Gastroesophageal sphincter (tissue), 4 donors: ENCODE data around the gene FGGY. TPM values are rescaled to one million over a fixed set of nuclear protein-coding genes. Genes with fewer than 3 reads are reported as not detected.

ENCODE experiments used
- ATAC-seq: fragments of 150-250 bp; one replicate; pipeline ENCODE4 v1.9.1; 2016; ENCODE audit warnings: mild to moderate bottlenecking, moderate library complexity
- H3K27ac ChIP-seq, 4 donors: fragments of 200-600 bp; sonication (generic) in 3 of 4; 1 replicate in 3 of 4; 2 replicates in 1 of 4; pipeline ENCODE4 v1.5.1; 2016 to 2019
- H3K27me3 ChIP-seq: fragments of 200-600 bp; sonication (generic); one replicate; pipeline ENCODE4 v1.5.1; 2019
- H3K36me3 ChIP-seq, 2 donors: fragments of 200-600 bp; sonication (generic); one replicate each; pipeline ENCODE4 v1.5.1; 2019; ENCODE audit warnings: control low read depth in 1 of 2
- H3K4me1 ChIP-seq, 3 donors: fragments of 200-600 bp; sonication (generic); 1 replicate in 2 of 3; 2 replicates in 1 of 3; pipeline ENCODE4 v1.5.1; 2016 to 2019; ENCODE audit warnings: control low read depth in 2 of 3
- H3K4me3 ChIP-seq, 2 donors: fragments of 200-600 bp; sonication (generic); one replicate each; pipeline ENCODE4 v1.5.1; 2019; ENCODE audit warnings: mild to moderate bottlenecking in 1 of 2, moderate library complexity in 1 of 2
- H3K9me3 ChIP-seq, 3 donors: fragments of 200-600 bp; sonication (generic); one replicate each; pipeline ENCODE4 v1.5.1; 2017 to 2019; ENCODE audit warnings: control low read depth in 2 of 3
- EP300 ChIP-seq: sonication (generic); formaldehyde crosslinking; IDR thresholded peaks from one replicate; pipeline ENCODE4 v1.6.1; 2017; ENCODE audit warnings: antibody characterized with exemption, mild to moderate bottlenecking
- POLR2A ChIP-seq, 2 donors: fragments of 450-650 bp; IDR thresholded peaks; one replicate each; pipeline ENCODE4 v1.6.1; 2017; ENCODE audit warnings: antibody characterized with exemption in 2 of 2, mild to moderate bottlenecking in 2 of 2, moderate library complexity in 1 of 2
- POLR2AphosphoS5 ChIP-seq: sonication (generic); formaldehyde crosslinking; IDR thresholded peaks from one replicate; pipeline ENCODE4 v1.6.1; 2017; ENCODE audit warnings: antibody characterized with exemption
- WGBS, 2 donors: methylation state at CpG; one replicate each; pipeline ENCODE4 v1.1.5; 2018; ENCODE audit warnings: low coverage in 1 of 2; 5-methylcytosine and 5-hydroxymethylcytosine counted together
- total RNA-seq, 4 donors: library from RNA; depleted of rRNA; stranded (reverse); fragments of >200 nt; gene quantifications; one replicate each; pipeline ENCODE4 v1.1.0, GENCODE V29; 2016
- TF ChIP-seq, protein P1 (sequence below), 4 experiments: fragments of 200-600 bp in 2 of 4; fragments of 450-650 bp in 2 of 4; sonication (generic) in 1 of 4; IDR thresholded peaks; one replicate each; pipeline ENCODE4 v1.5.1; 2017 to 2019; ENCODE audit warnings: antibody characterized with exemption in 4 of 4, mild to moderate bottlenecking in 2 of 4, moderate library complexity in 2 of 4

Gene FGGY
- total RNA-seq, 4 donors from 2014 or later, result 19.0 to 29.6 (median 25.2) TPM

DNA sequence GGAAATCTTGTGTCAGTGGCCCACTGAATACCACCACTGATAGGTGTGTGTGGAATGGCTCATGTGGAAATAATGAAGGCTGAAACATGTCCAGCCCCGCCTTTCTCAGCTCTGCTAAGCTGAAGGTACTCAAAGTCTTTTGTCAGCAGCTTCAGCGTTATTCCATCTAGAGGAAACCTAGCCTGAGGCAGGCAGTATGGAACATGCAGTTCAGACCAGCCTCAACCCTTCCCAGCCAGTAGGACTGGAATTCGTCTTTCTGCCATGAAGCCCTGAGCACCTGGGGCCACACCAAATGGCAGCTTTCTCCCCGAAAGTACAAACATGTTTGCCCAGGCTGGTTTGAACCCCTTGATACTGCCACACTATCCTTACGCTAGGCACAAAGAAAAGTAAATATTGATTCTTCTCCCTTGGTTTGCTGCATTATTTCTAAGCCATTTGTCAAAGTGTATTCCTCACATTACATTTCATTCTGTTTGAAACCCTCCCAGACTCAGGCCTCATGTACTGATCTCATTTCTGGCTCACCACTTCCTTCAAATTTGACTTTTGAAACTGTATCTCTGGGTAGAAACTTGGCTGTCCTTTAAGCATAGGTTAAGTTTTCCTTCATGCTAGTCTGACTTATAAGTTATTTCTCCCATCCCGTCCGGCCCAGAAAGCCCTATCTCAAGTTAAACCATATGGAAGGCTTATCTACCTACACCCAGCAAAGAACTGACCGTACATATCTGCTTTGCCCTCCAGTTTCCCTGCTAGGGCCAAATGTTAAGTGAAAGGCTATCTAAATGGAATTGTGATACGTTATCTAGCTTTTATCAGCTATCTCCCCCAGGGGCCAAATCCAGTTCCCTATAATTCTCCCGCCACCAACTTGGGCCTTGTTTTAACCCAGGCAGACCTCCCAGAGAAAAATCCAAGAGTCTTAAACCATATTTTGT is 472.2 kb downstream of the FGGY start:
- no peak for ATAC-seq
- no peak overlapping the region for H3K4me3 ChIP-seq
- TF ChIP-seq, protein P1, sequence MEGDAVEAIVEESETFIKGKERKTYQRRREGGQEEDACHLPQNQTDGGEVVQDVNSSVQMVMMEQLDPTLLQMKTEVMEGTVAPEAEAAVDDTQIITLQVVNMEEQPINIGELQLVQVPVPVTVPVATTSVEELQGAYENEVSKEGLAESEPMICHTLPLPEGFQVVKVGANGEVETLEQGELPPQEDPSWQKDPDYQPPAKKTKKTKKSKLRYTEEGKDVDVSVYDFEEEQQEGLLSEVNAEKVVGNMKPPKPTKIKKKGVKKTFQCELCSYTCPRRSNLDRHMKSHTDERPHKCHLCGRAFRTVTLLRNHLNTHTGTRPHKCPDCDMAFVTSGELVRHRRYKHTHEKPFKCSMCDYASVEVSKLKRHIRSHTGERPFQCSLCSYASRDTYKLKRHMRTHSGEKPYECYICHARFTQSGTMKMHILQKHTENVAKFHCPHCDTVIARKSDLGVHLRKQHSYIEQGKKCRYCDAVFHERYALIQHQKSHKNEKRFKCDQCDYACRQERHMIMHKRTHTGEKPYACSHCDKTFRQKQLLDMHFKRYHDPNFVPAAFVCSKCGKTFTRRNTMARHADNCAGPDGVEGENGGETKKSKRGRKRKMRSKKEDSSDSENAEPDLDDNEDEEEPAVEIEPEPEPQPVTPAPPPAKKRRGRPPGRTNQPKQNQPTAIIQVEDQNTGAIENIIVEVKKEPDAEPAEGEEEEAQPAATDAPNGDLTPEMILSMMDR (IDR thresholded peaks at IDR 0.05), result no peak
- TF ChIP-seq EP300 (no peak), POLR2A (IDR thresholded peaks at IDR 0.05) (no peak)
- H3K9me3 ChIP-seq, result no peaks in the 10 kb centered on the region
- 83 to 94% methylated on average over 5 to 9 of the region's 10 CpGs for WGBS, 2 donors
- H3K4me1 ChIP-seq, result no peaks in the 10 kb centered on the region
- H3K27ac ChIP-seq, result no peak overlapping the region
- no peaks in the 10 kb centered on the region for H3K36me3 ChIP-seq
- H3K27me3 ChIP-seq, result no peaks in the 10 kb centered on the region

DNA sequence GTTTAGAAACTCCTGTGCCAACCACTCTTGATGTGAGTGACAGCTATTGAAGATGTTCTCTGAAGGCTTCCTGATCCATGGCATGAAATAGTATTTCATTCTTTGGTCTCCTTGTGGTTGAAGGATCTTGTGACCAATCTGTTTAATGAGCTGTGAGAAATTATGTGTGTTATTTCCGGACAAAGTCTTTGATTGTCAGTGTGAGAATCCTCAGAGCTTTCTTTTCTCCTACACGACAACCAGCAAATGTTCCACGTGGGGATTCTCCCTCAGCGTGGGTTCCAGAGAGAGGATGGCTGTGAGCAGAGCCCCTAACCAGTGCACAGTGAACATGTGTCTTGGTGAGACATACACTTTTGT is 472.8 kb downstream of the FGGY start:
- no peak for TF ChIP-seq EP300
- TF ChIP-seq POLR2AphosphoS5, result no peak
- TF ChIP-seq, protein P1 (IDR thresholded peaks at IDR 0.05), result no peak
- no peak for TF ChIP-seq POLR2A (IDR thresholded peaks at IDR 0.05)
- no peaks in the 10 kb centered on the region for H3K27me3 ChIP-seq
- ATAC-seq, result no peak
- no peak overlapping the region for H3K4me3 ChIP-seq
- no peaks in the 10 kb centered on the region for H3K4me1 ChIP-seq
- WGBS, 2 donors, result 92 to 94% methylated on average over 2 to 4 of the region's 4 CpGs
- no peaks in the 10 kb centered on the region for H3K36me3 ChIP-seq
- H3K9me3 ChIP-seq, result no peaks in the 10 kb centered on the region
- H3K27ac ChIP-seq, result no peak overlapping the region

- no peak for TF ChIP-seq POLR2A (IDR thresholded peaks at IDR 0.05)
- no peak for TF ChIP-seq POLR2AphosphoS5
- no peak for TF ChIP-seq EP300
- TF ChIP-seq, protein P1 (IDR thresholded peaks at IDR 0.05), result no peak
- H3K27ac ChIP-seq, result no peak overlapping the region
- no peak for ATAC-seq
- no peaks in the 10 kb centered on the region for H3K27me3 ChIP-seq
- WGBS, 2 donors, result 97 to 98% methylated on average over 3 of the region's 3 CpGs
- H3K9me3 ChIP-seq, result no peaks in the 10 kb centered on the region
- no peaks in the 10 kb centered on the region for H3K36me3 ChIP-seq
- H3K4me1 ChIP-seq, result no peaks in the 10 kb centered on the region
- H3K4me3 ChIP-seq, result no peak overlapping the region
Observed at GRCh38 chr1:59771361-59771760, 474.5 kb downstream of the FGGY start.

- Histone ChIP-seq H3K9me3 (no peaks in the 10 kb centered on the region), H3K27ac (no peak overlapping the region), H3K27me3 (no peaks in the 10 kb centered on the region), H3K4me1 (peaks cover 0 to 12% (median 0%) of the 10 kb centered on the region in 3 donors), H3K36me3 (no peaks in the 10 kb centered on the region), H3K4me3 (no peak overlapping the region)
- no peak for TF ChIP-seq POLR2A (IDR thresholded peaks at IDR 0.05)
- no peak for TF ChIP-seq POLR2AphosphoS5
- TF ChIP-seq EP300, result no peak
- TF ChIP-seq, protein P1 (IDR thresholded peaks at IDR 0.05), result no peak
- ATAC-seq, result no peak
- 89 to 90% methylated on average over 4 of the region's 4 CpGs for WGBS, 2 donors
Observed at GRCh38 chr1:59775480-59775879, 478.6 kb downstream of the FGGY start.
